Peyer's patch (tissue), 4 donors: ENCODE measurements around the gene NFS1.
"Not testable (repeated sequence)": the region's sequence is repeated elsewhere in the genome, so short reads cannot be mapped to it uniquely, and the experiment has no call there.

ENCODE experiments used
- CTCF ChIP-seq, 6 experiments: fragments of 450-650 bp in 4 of 6; fragments of 200-600 bp in 2 of 6; sonication (generic) in 1 of 6; IDR thresholded peaks; one replicate each; pipeline ENCODE4 v1.5.1; 2017 to 2019; ENCODE audit warnings: antibody characterized with exemption in 6 of 6, mild to moderate bottlenecking in 3 of 6, moderate library complexity in 1 of 6
- POLR2A ChIP-seq, 2 donors: fragments of 450-650 bp; IDR thresholded peaks; one replicate each; pipeline ENCODE4 v1.5.1; 2017; ENCODE audit warnings: antibody characterized with exemption in 2 of 2, mild to moderate bottlenecking in 2 of 2, moderate library complexity in 2 of 2

GRCh38 chr20:35705894-35706293 is 6.7 kb upstream of the NFS1 start:
- not testable (repeated sequence) for TF ChIP-seq CTCF, POLR2A (IDR thresholded peaks at IDR 0.05)
